Keratinocyte (primary cell): Measurements from ENCODE around the gene NOP9. TPM values are rescaled to one million over a fixed set of nuclear protein-coding genes. Genes with fewer than 3 reads are reported as not detected.

Experiments used
- DNase-seq: peaks from one replicate; pipeline ENCODE4 v3.0.0-alpha.2; 2011; ENCODE audit warnings: low read depth, missing footprints, low spot score
- FAIRE-seq: peaks from 2 replicates; lab custom pipeline; 2011; peaks lifted over from hg19 to GRCh38; lab: Jason Lieb, UNC
- H2AFZ ChIP-seq: 2 replicates; pipeline ENCODE4 v1.6.0; 2012; ENCODE audit warnings: low read length, control low read depth, inconsistent platforms; ENCODE audit not compliant: control insufficient read depth
- H3K27ac ChIP-seq: 2 replicates; pipeline ENCODE4 v1.5.1; 2011; ENCODE audit warnings: low read length; ENCODE audit not compliant: control insufficient read depth, insufficient read depth
- H3K27me3 ChIP-seq: 3 replicates; pipeline ENCODE4 v1.6.0; 2011; ENCODE audit warnings: low read length; ENCODE audit not compliant: control insufficient read depth, insufficient read depth; ENCODE audit errors: extremely low read depth
- H3K36me3 ChIP-seq, 2 experiments: 2 replicates in 1 of 2; 3 replicates in 1 of 2; pipeline ENCODE4 v1.5.1; 2011; ENCODE audit warnings: low read length in 2 of 2, mild to moderate bottlenecking in 1 of 2; ENCODE audit not compliant: control insufficient read depth in 2 of 2, insufficient read depth in 2 of 2; ENCODE audit errors: extremely low read depth in 1 of 2
- H3K4me1 ChIP-seq: 3 replicates; pipeline ENCODE4 v1.5.1; 2011; ENCODE audit warnings: low read length; ENCODE audit not compliant: control insufficient read depth, insufficient read depth; ENCODE audit errors: extremely low read depth
- H3K4me2 ChIP-seq: 3 replicates; pipeline ENCODE4 v1.6.0; 2011; ENCODE audit warnings: low read depth, low read length; ENCODE audit not compliant: control insufficient read depth, insufficient read depth; ENCODE audit errors: extremely low read depth
- H3K4me3 ChIP-seq, 3 experiments: fragments of 200-600 bp in 1 of 3; sonication (generic) in 1 of 3; 2 replicates in 2 of 3; 3 replicates in 1 of 3; pipeline ENCODE4 v1.5.1; 2011 to 2016; ENCODE audit warnings: low read length in 3 of 3, mild to moderate bottlenecking in 3 of 3, control low read depth in 2 of 3, inconsistent platforms in 1 of 3, low read depth in 1 of 3, mixed read lengths in 1 of 3, mixed run types in 1 of 3, moderate library complexity in 1 of 3; ENCODE audit not compliant: control insufficient read depth in 2 of 3, insufficient read depth in 2 of 3; ENCODE audit errors: extremely low read depth in 1 of 3
- H3K79me2 ChIP-seq: 2 replicates; pipeline ENCODE4 v1.6.0; 2012; ENCODE audit warnings: low read length; ENCODE audit not compliant: control insufficient read depth, insufficient read depth
- H3K9ac ChIP-seq: 3 replicates; pipeline ENCODE4 v1.6.0; 2011; ENCODE audit warnings: low read length; ENCODE audit not compliant: control insufficient read depth, insufficient read depth; ENCODE audit errors: extremely low read depth
- H3K9me1 ChIP-seq: 3 replicates; pipeline ENCODE4 v1.6.0; 2011; ENCODE audit warnings: low read length; ENCODE audit not compliant: control insufficient read depth, insufficient read depth; ENCODE audit errors: extremely low read depth
- H3K9me3 ChIP-seq: 2 replicates; pipeline ENCODE4 v1.5.1; 2012; ENCODE audit warnings: low read depth, low read length; ENCODE audit not compliant: control insufficient read depth
- H4K20me1 ChIP-seq: 3 replicates; pipeline ENCODE4 v1.6.0; 2011; ENCODE audit warnings: low read length; ENCODE audit not compliant: control insufficient read depth, insufficient read depth; ENCODE audit errors: extremely low read depth
- EZH2 ChIP-seq: IDR thresholded peaks from one replicate; pipeline ENCODE4 v1.6.1; 2012; ENCODE audit warnings: inconsistent platforms, mild to moderate bottlenecking, low read length, moderate library complexity
- dilution Hi-C: fragments of 300-500 bp; cut with MboI; formaldehyde crosslinking; loops from one replicate; pipeline ENCODE4 v1.7.0; 2020; ENCODE audit warnings: low sequenced_read_pairs; ENCODE audit not compliant: extremely low pct_ligation_motif_present
- polyA plus RNA-seq, 5 experiments: library from polyadenylated mRNA; depleted of rRNA in 3 of 5; stranded (reverse) in 3 of 5; stranded (forward) in 1 of 5; unstranded in 1 of 5; fragments of >200 nt; gene quantifications; 1 replicate in 1 of 5; 2 replicates in 3 of 5; 3 replicates in 1 of 5; pipeline versions ENCODE4 v1.2.1 to v1.2.3, GENCODE V29; 2011 to 2012; ENCODE audit warnings: missing spikeins in 2 of 5, low read depth in 1 of 5, low replicate concordance in 1 of 5
- TF ChIP-seq, protein P1 (sequence below), 3 experiments: IDR thresholded peaks in 1 of 3; conservative IDR thresholded peaks in 1 of 3; optimal IDR thresholded peaks in 1 of 3; 2 replicates in 2 of 3; 3 replicates in 1 of 3; pipeline versions ENCODE3 to v1.5.1; 2011; ENCODE audit warnings: low read length in 3 of 3, mild to moderate bottlenecking in 3 of 3, moderate library complexity in 2 of 3, control low read depth in 1 of 3, inconsistent platforms in 1 of 3; ENCODE audit not compliant: insufficient read depth in 2 of 3; ENCODE audit errors: extremely low read depth in 1 of 3

The NOP9 gene
- polyA plus RNA-seq, 1 donor (not counting 4 experiments of a cell fraction or from before 2014, with no cell fraction given) = 19.9 TPM

DNA sequence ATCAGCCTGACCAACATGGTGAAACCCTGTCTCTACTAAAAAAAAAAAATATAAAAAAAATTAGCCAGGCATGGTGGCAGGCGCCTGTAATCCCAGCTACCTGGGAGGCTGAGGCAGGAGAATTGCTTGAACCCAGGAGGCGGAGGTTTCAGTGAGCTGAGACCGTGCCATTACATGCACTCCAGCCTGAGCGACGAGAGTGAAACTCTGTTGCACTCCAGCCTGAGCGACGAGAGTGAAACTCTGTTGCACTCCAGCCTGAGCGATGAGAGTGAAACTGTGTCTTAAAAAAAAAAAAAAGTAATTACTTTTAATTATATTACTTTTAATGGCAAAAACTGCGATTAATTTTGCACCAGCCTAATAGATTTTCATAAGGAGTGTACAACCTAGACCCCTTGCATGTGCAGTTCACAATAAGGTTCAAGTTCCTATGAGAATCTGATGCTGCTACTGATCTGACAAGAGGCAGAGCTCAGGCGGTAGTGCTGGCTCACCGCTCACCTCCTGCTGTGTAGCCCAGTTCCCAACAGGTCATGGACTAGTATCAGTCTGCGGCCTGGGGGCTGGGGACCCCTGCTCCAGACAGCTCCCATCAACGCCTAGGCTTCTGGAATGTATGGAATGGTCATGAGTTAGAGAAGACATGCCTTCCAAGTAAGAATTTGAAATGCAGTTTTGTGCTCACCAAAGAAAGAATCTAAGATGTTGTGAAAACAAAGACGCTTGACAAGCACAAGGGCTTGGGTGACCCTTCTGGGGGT, 21.7 kb downstream of the NOP9 start:
- Histone ChIP-seq H3K9me3 (no peaks in the 10 kb centered on the region), H3K79me2 (no peaks in the 10 kb centered on the region), H4K20me1 (no peaks in the 10 kb centered on the region), H3K27me3 (peaks cover 3% of the 10 kb centered on the region), H3K9ac (no peak overlapping the region), H3K4me1 (peaks cover 13% of the 10 kb centered on the region), H3K4me2 (no peak overlapping the region), H3K4me3 (no peak overlapping the region), H3K9me1 (peaks cover 2% of the 10 kb centered on the region), H3K36me3 (no peaks in the 10 kb centered on the region), H2AFZ (no peak overlapping the region), H3K27ac (no peak overlapping the region)
- FAIRE-seq (no peak), DNase-seq (no peak)
- TF ChIP-seq EZH2 = no peak
- TF ChIP-seq, protein P1, sequence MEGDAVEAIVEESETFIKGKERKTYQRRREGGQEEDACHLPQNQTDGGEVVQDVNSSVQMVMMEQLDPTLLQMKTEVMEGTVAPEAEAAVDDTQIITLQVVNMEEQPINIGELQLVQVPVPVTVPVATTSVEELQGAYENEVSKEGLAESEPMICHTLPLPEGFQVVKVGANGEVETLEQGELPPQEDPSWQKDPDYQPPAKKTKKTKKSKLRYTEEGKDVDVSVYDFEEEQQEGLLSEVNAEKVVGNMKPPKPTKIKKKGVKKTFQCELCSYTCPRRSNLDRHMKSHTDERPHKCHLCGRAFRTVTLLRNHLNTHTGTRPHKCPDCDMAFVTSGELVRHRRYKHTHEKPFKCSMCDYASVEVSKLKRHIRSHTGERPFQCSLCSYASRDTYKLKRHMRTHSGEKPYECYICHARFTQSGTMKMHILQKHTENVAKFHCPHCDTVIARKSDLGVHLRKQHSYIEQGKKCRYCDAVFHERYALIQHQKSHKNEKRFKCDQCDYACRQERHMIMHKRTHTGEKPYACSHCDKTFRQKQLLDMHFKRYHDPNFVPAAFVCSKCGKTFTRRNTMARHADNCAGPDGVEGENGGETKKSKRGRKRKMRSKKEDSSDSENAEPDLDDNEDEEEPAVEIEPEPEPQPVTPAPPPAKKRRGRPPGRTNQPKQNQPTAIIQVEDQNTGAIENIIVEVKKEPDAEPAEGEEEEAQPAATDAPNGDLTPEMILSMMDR (optimal IDR thresholded peaks at IDR 0.05 in 1 of 3, IDR thresholded peaks at IDR 0.05 in 1 of 3, conservative IDR thresholded peaks at IDR 0.05 in 1 of 3; ENCODE audit: extremely low read depth in 1 of 3, insufficient read depth in 2 of 3, low read length in 3 of 3) = no peak
- dilution Hi-C loops = no loop called here

DNA sequence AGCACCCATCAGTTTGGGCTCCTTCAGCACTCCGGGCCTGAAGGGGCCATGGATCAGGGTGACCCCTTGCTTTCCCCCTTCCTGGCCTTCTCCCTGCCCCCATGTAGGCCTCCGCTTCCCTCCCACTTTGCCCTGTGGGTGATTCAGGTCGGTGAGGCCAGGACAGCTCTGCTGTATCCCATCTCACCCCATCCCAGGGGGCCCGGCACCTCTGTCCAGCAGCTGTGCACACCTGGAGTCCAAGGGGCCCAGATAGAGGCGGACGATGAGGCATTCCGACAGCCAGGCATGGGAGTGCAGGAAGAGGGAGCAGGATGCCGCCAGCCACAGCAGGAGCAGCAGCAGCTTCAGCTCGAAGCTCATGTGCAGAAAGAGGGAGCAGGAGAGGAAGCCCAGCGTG, 23.0 kb downstream of the NOP9 start:
- Histone ChIP-seq H3K79me2 (no peaks in the 10 kb centered on the region), H3K4me2 (no peak overlapping the region), H3K9ac (no peak overlapping the region), H3K27me3 (peaks cover 3% of the 10 kb centered on the region), H4K20me1 (no peaks in the 10 kb centered on the region), H3K36me3 (no peaks in the 10 kb centered on the region), H3K9me1 (no peaks in the 10 kb centered on the region), H3K4me1 (peaks cover under 1% of the 10 kb centered on the region), H3K9me3 (no peaks in the 10 kb centered on the region), H2AFZ (no peak overlapping the region), H3K27ac (no peak overlapping the region), H3K4me3 (no peak overlapping the region)
- dilution Hi-C loops = no loop called here
- TF ChIP-seq EZH2 = no peak
- TF ChIP-seq, protein P1 (optimal IDR thresholded peaks at IDR 0.05 in 1 of 3, IDR thresholded peaks at IDR 0.05 in 1 of 3, conservative IDR thresholded peaks at IDR 0.05 in 1 of 3; ENCODE audit: extremely low read depth in 1 of 3, insufficient read depth in 2 of 3, low read length in 3 of 3) = no peak
- no peak for FAIRE-seq
- DNase-seq = no peak
